ENCODE results near the gene STAMBPL1.

The STAMBPL1 gene

DNA sequence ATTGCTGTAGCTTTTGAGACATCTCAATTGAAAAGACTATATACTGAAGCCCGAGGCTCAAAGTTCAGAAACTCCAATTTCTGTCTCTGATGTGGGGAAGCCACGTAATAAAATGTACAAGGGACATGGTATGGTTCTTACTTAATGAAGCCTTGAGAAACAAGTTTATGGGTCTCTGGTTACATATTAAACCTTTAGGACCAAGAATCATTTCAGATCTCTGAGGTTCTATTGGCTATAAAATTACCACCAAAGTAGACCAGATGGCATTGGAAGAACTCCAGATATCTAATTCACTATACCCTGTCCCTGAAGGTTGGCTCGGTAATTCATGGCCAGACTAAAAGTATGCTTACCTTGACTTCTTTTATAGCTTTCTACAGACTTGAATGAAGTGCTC lies 23.7 kb downstream of the STAMBPL1 start:
- in situ Hi-C loops (cut with MboI; ENCODE audit: low pct_unique_long_range_greater_than_20kb, low sequenced_read_pairs, unreplicated experiment): no loop called here
- TF ChIP-seq, protein P1, sequence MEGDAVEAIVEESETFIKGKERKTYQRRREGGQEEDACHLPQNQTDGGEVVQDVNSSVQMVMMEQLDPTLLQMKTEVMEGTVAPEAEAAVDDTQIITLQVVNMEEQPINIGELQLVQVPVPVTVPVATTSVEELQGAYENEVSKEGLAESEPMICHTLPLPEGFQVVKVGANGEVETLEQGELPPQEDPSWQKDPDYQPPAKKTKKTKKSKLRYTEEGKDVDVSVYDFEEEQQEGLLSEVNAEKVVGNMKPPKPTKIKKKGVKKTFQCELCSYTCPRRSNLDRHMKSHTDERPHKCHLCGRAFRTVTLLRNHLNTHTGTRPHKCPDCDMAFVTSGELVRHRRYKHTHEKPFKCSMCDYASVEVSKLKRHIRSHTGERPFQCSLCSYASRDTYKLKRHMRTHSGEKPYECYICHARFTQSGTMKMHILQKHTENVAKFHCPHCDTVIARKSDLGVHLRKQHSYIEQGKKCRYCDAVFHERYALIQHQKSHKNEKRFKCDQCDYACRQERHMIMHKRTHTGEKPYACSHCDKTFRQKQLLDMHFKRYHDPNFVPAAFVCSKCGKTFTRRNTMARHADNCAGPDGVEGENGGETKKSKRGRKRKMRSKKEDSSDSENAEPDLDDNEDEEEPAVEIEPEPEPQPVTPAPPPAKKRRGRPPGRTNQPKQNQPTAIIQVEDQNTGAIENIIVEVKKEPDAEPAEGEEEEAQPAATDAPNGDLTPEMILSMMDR (IDR thresholded peaks at IDR 0.05; ENCODE audit: extremely low read depth, insufficient read depth, missing control alignments): no peak
- DNase-seq (ENCODE audit: low spot score): no peak

DNA sequence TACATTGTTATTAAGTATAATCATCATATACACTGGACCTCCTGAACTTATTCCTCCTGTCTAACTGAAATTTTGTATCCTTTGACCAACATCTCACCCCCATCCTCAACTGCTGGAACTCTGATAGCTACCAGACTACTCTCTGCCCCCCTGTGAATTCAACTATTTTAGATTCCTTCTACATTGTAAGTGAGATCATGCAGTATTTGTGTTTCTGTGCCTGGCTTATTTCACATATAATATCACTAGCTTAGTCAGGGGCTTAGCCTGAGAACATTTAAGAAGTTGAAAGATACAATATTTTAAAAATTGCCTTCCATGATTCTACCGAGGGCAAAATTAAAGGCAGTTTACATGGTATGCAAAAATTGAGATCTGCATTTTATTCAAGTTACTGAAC lies 26.9 kb downstream of the STAMBPL1 start:
- DNase-seq (ENCODE audit: low spot score): no peak
- in situ Hi-C loops (cut with MboI; ENCODE audit: low pct_unique_long_range_greater_than_20kb, low sequenced_read_pairs, unreplicated experiment): no loop called here
- TF ChIP-seq, protein P1 (IDR thresholded peaks at IDR 0.05; ENCODE audit: extremely low read depth, insufficient read depth, missing control alignments): no peak

DNA sequence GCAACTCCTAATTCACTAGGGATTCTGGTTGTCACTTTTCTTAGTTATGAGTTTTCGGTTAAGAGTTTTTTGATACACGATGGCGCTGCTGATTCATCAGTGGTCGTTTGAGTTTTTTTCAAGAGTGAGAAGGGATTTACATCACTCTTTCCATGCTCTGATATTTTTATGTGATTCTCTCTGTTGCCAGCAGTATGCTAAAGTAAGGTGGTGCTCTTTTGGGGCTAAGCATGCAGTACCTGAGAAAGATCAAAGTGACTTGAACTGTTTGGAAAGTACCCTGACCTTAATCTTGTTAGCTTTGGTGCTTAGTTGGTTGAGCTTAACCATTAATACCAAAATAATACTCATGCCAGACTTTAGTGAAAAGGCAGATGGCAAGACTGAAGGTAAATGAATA lies 28.1 kb downstream of the STAMBPL1 start:
- in situ Hi-C loops (cut with MboI; ENCODE audit: low pct_unique_long_range_greater_than_20kb, low sequenced_read_pairs, unreplicated experiment): no loop called here
- TF ChIP-seq, protein P1 (IDR thresholded peaks at IDR 0.05; ENCODE audit: extremely low read depth, insufficient read depth, missing control alignments): no peak
- DNase-seq (ENCODE audit: low spot score): no peak

DNA sequence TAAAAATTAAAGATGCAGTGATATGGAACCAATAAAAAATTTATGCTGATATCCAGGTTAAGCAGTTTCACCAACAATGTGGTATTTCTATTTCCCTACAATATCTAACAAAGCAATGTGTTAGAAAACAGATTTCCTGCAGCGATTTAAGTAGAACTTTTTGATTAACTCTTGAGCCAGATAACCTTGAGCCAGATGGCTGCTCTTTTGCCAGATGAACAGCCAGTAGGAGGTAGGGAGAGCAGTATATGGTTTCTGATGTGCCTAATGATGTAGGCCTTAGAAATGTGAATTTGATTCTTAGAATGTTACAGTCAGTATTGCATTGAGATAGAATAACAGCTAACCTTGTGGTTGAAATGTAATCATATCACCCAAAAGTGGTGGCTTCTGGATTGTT lies 31.1 kb downstream of the STAMBPL1 start:
- in situ Hi-C loops (cut with MboI; ENCODE audit: low pct_unique_long_range_greater_than_20kb, low sequenced_read_pairs, unreplicated experiment): no loop called here
- TF ChIP-seq, protein P1 (IDR thresholded peaks at IDR 0.05; ENCODE audit: extremely low read depth, insufficient read depth, missing control alignments): no peak
- no peak for DNase-seq (ENCODE audit: low spot score)

DNA sequence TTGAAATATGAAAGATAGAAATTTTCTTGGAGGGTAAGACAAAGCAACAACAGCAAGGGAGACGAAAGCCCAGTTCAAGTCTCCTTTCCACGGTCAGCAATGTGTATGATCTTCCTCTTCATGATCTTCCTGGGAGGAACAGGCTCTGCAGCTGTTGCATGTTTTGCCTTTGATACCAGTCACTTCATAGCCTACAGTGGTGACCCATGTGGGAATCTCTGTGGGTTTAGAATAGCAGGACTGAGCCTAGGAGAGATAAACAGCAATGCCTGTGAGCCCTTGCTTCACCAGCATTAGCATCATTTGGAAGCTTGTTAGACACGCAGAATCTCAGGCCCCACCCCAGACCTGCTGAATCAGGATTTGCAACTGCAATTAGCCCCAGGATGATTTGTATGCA lies 31.8 kb downstream of the STAMBPL1 start:
- DNase-seq (ENCODE audit: low spot score): no peak
- in situ Hi-C loops (cut with MboI; ENCODE audit: low pct_unique_long_range_greater_than_20kb, low sequenced_read_pairs, unreplicated experiment): no loop called here
- TF ChIP-seq, protein P1 (IDR thresholded peaks at IDR 0.05; ENCODE audit: extremely low read depth, insufficient read depth, missing control alignments): no peak

DNA sequence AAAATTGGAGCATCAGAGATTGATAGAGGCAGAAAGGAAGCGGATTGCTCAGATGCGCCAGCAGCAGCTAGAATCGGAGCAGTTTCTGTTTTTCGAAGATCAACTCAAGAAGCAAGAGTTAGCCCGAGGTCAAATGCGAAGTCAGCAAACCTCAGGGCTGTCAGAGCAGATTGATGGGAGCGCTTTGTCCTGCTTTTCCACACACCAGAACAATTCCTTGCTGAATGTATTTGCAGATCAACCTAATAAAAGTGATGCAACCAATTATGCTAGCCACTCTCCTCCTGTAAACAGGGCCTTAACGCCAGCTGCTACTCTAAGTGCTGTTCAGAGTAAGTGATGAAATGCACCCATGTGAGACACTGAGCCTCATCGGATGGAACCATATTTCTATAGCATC lies 33.1 kb downstream of the STAMBPL1 start:
- DNase-seq (ENCODE audit: low spot score): no peak
- in situ Hi-C loops (cut with MboI; ENCODE audit: low pct_unique_long_range_greater_than_20kb, low sequenced_read_pairs, unreplicated experiment): no loop called here
- TF ChIP-seq, protein P1 (IDR thresholded peaks at IDR 0.05; ENCODE audit: extremely low read depth, insufficient read depth, missing control alignments): no peak

DNA sequence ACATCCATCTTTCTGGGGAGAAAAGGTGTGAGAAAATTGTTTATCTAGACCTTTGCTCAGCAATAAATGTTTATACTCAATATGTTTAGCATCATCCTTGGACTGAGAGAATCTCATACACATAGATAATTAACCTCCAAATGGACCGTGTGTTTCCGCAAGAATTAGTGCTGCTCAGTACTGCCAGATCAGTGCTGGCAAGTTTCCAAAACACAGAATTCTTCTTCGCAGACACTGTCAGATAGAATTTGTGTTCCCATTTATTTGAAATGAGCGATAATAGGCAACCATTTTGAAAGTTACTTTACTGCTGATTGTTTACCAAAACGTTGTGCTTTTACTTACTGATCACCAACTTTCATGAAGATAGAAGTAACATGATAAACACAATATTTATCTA lies 33.7 kb downstream of the STAMBPL1 start:
- no peak for DNase-seq (ENCODE audit: low spot score)
- in situ Hi-C loops (cut with MboI; ENCODE audit: low pct_unique_long_range_greater_than_20kb, low sequenced_read_pairs, unreplicated experiment): no loop called here
- TF ChIP-seq, protein P1 (IDR thresholded peaks at IDR 0.05; ENCODE audit: extremely low read depth, insufficient read depth, missing control alignments): no peak
